Testis (tissue), 3 donors: ENCODE data around the gene RALGPS1. TPM values are rescaled to one million over a fixed set of nuclear protein-coding genes. Genes with fewer than 3 reads are reported as not detected.

Experiments
- DNase-seq: peaks from one replicate; pipeline ENCODE4 v3.0.0-alpha.2; 2019
- H3K27ac ChIP-seq, 2 donors: fragments of 200-600 bp; sonication (generic); one replicate each; pipeline ENCODE4 v1.5.1; 2019
- H3K27me3 ChIP-seq: fragments of 200-600 bp; sonication (generic); one replicate; pipeline ENCODE4 v1.5.1; 2019
- H3K36me3 ChIP-seq: fragments of 200-600 bp; sonication (generic); one replicate; pipeline ENCODE4 v1.5.1; 2017; ENCODE audit warnings: low read depth; ENCODE audit errors: missing control alignments
- H3K4me1 ChIP-seq: fragments of 200-600 bp; sonication (generic); one replicate; pipeline ENCODE4 v1.5.1; 2019
- H3K4me3 ChIP-seq, 2 donors: fragments of 200-600 bp; sonication (generic); one replicate each; pipeline ENCODE4 v1.5.1; 2017 to 2019
- H3K9me3 ChIP-seq: fragments of 200-600 bp; sonication (generic); one replicate; pipeline ENCODE4 v1.5.1; 2017
- POLR2A ChIP-seq: fragments of 450-650 bp; IDR thresholded peaks from one replicate; pipeline ENCODE4 v1.6.1; 2017; ENCODE audit warnings: antibody characterized with exemption, mild to moderate bottlenecking, moderate library complexity
- WGBS, 2 donors: methylation state at CpG; one replicate each; pipeline ENCODE4 v1.1.5; 2018; 5-methylcytosine and 5-hydroxymethylcytosine counted together
- intact Hi-C: fragments of 100-400 bp; cut with DNase I; formaldehyde crosslinking; loops from one replicate; pipeline ENCODE4 v1.15.1; 2023; ENCODE audit warnings: low total_unique reads
- polyA plus RNA-seq: library from polyadenylated mRNA; stranded (reverse); fragments of 350-450 nt; fragmentation: Illumina TruSeq; extraction: RNeasy Lipid Tissue Mini Kit (QIAGEN cat#74804); gene quantifications from one replicate; pipeline ENCODE4 v1.2.3, GENCODE V29; 2014; ENCODE audit warnings: low read depth, low replicate concordance; ENCODE audit not compliant: insufficient read depth
- total RNA-seq, 2 donors: library from RNA; depleted of rRNA; stranded (reverse); fragments of >200 nt; gene quantifications; one replicate each; pipeline ENCODE4 v1.2.3, GENCODE V29; 2016
- TF ChIP-seq, protein P1 (sequence below), 3 experiments: fragments of 450-650 bp in 2 of 3; fragments of 200-600 bp in 1 of 3; sonication (generic) in 1 of 3; IDR thresholded peaks; one replicate each; pipeline ENCODE4 v1.5.1; 2016 to 2019; ENCODE audit warnings: antibody characterized with exemption in 3 of 3, mild to moderate bottlenecking in 2 of 3, moderate library complexity in 1 of 3

Gene RALGPS1
- total and polyA plus RNA-seq, 3 donors from 2014 or later: 35.9 to 48.6 (median 36.9) TPM

DNA sequence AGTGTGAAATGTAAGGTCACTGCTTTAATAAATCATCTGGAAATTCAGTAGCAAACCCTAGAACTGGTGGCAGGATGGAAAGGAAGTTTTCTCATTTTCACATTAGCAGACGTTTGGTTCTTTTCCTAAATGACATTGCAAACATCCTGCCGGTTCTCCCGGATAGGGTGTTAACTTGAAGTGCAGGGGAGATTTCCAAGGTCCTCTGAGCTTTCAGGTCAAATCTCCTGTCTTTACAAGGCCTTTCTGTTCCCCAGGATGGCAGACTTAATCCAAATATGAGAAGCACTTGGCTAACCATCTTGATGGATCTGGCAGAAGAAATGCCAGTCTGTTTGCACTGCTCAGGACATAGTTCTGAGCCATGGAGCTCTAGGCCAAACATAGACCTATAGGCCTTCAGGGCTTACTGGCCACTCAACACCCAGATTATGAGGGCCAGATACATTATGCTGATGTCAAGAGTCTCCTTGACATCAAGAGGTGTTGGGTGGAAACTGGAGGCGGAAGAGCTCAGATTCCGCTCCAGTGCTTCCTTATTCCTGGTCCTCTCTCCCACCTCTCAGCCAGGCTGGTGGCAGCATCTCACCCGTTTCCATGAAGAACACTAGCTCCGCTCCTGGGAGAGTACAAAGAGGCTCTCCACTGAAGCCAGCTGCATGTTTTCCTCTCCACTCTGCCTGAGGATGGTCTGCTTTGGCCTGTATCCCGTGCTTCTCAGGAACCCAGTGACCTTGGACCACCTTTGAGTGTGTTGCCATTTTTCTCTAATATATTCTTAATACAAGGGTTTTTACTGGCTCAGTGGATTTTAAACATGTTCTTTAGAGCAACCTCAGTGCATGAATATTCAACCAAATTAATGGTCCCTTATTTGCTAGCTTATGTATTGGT is 61.0 kb downstream of the RALGPS1 start:
- Histone ChIP-seq H3K4me3 (no peak overlapping the region), H3K27ac (no peak overlapping the region), H3K4me1 (no peaks in the 10 kb centered on the region), H3K27me3 (no peaks in the 10 kb centered on the region), H3K9me3 (no peaks in the 10 kb centered on the region), H3K36me3 (no peaks in the 10 kb centered on the region)
- 78 to 80% methylated on average over 8 of the region's 8 CpGs for WGBS, 2 donors
- DNase-seq: no peak
- intact Hi-C loops: no loop called here
- TF ChIP-seq POLR2A: no peak
- TF ChIP-seq, protein P1, sequence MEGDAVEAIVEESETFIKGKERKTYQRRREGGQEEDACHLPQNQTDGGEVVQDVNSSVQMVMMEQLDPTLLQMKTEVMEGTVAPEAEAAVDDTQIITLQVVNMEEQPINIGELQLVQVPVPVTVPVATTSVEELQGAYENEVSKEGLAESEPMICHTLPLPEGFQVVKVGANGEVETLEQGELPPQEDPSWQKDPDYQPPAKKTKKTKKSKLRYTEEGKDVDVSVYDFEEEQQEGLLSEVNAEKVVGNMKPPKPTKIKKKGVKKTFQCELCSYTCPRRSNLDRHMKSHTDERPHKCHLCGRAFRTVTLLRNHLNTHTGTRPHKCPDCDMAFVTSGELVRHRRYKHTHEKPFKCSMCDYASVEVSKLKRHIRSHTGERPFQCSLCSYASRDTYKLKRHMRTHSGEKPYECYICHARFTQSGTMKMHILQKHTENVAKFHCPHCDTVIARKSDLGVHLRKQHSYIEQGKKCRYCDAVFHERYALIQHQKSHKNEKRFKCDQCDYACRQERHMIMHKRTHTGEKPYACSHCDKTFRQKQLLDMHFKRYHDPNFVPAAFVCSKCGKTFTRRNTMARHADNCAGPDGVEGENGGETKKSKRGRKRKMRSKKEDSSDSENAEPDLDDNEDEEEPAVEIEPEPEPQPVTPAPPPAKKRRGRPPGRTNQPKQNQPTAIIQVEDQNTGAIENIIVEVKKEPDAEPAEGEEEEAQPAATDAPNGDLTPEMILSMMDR (IDR thresholded peaks at IDR 0.05): no peak

DNA sequence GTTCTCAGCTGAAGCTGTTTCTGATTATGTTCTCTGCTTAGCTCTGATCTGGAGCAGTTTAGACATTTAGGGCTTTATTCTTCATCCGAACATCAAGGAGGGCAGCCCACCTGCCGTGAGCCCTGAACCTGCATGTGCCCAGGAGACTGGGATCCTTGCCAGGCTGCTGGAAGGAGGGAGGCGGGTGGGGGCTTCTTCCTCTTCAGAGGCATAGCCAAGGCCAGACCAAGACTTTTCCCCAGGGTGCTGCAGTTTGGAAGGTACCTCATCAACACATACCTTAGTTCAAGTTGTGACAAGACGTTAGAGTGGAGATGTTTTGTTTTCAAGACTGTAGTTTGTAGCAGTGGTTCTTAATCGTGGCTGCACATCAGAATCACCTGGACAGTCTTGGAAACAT is 64.9 kb downstream of the RALGPS1 start:
- Histone ChIP-seq H3K9me3 (no peaks in the 10 kb centered on the region), H3K27me3 (no peaks in the 10 kb centered on the region), H3K4me1 (no peaks in the 10 kb centered on the region), H3K27ac (no peak overlapping the region), H3K36me3 (no peaks in the 10 kb centered on the region), H3K4me3 (no peak overlapping the region)
- WGBS, 2 donors: 73 to 74% methylated on average over 5 of the region's 5 CpGs
- TF ChIP-seq, protein P1 (IDR thresholded peaks at IDR 0.05): no peak
- intact Hi-C loops: no loop called here
- no peak for DNase-seq

DNA sequence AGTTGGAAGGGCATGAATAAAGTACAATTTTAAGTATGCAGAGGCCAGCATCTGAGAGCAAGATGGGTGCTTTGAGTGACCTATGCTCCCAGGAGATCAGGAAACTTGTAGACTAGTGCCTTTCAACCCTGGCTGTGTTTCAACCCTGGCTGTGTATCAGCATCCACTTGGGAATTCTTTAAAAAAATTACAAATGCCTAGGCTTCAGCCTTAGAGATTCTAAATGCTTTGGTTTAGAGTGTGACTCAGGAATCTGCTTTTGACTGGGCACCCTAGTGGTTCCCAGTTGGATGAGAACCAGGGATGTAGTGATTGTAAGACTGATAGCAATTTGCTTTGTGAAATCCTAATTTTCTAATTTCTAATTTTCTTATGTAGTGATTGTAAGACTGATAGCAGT is 65.6 kb downstream of the RALGPS1 start:
- Histone ChIP-seq H3K4me3 (no peak overlapping the region), H3K9me3 (no peaks in the 10 kb centered on the region), H3K4me1 (no peaks in the 10 kb centered on the region), H3K27ac (no peak overlapping the region), H3K27me3 (no peaks in the 10 kb centered on the region), H3K36me3 (no peaks in the 10 kb centered on the region)
- TF ChIP-seq POLR2A: no peak
- TF ChIP-seq, protein P1 (IDR thresholded peaks at IDR 0.05): no peak
- intact Hi-C loops: no loop called here
- no peak for DNase-seq

DNA sequence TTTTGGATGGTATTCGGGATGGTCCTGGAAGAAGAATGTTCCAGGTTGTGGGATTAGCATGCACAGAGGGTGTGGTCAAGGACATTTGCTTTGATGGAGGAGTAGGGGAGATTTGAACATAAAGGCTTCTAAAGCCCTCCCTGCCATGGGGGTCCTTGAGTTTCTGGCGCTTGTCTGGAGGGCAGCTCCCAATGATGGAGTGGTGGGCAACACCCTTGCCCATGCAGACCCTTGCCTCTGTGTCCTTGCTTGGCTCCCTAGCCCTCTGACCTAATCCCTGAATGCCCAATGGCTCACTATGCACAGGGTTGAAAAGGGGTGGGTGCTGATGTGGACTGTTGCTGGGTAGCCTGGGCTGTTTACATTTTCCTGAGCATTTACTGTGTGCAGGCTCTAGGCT is 66.6 kb downstream of the RALGPS1 start:
- no peak for TF ChIP-seq POLR2A
- TF ChIP-seq, protein P1 (IDR thresholded peaks at IDR 0.05): no peak
- intact Hi-C loops: no loop called here

More for the DNA sequence above, 66.6 kb downstream of the RALGPS1 start:
- no peak overlapping the region for H3K4me3 ChIP-seq
- DNase-seq: no peak
- no peaks in the 10 kb centered on the region for H3K27me3 ChIP-seq
- no peak overlapping the region for H3K27ac ChIP-seq
- 90 to 97% methylated on average over 2 of the region's 2 CpGs for WGBS, 2 donors
- peaks cover 4% of the 10 kb centered on the region for H3K4me1 ChIP-seq
- no peaks in the 10 kb centered on the region for H3K36me3 ChIP-seq
- H3K9me3 ChIP-seq: no peaks in the 10 kb centered on the region
